ENCODE data around the gene TNFSF9.

- no peak for TF ChIP-seq CTCF (IDR thresholded peaks at IDR 0.05)
- TF ChIP-seq POLR2AphosphoS5 (IDR thresholded peaks at IDR 0.05), result peak in 1 of 2 donors; percentile 14
- TF ChIP-seq EP300 (IDR thresholded peaks at IDR 0.05), result no peak
- peak in 1 of 4 donors; percentile 20 for TF ChIP-seq POLR2A (IDR thresholded peaks at IDR 0.05)
Measured at GRCh38 chr19:6521718-6522646, 8.8 kb upstream of the TNFSF9 start.

Measured in upper lobe of left lung (tissue), 4 donors.